Lung microvascular endothelial cell (primary cell): Measurements from ENCODE around the gene C20orf173. TPM values are rescaled to one million over a fixed set of nuclear protein-coding genes. Genes with fewer than 3 reads are reported as not detected.
"Not testable (repeated sequence)": the region's sequence is repeated elsewhere in the genome, so short reads cannot be mapped to it uniquely, and the experiment has no call there.

Experiments
- DNase-seq, 2 donors: peaks; one replicate each; pipeline versions ENCODE4 v3.0.0 to v3.0.0-alpha.2; 2010; ENCODE audit warnings: low read depth in 2 of 2
- total RNA-seq: library from RNA; depleted of rRNA; stranded (reverse); fragments of >200 nt; gene quantifications from 2 replicates; pipeline ENCODE4 v1.2.1, GENCODE V29; 2014

The C20orf173 gene
- not detected in 2 replicates for total RNA-seq

GRCh38 chr20:35529552-35529951 is at the start of gene C20orf173:
Gene C20orf173, minus strand, starts transcription at chr20:35529652. Its CDS starts 279 bp downstream, at chr20:35529373.
- no peak for DNase-seq

GRCh38 chr20:35579196-35579595 is 49.7 kb upstream of the C20orf173 start:
- no peak for DNase-seq

- DNase-seq: no peak
Measured at GRCh38 chr20:35578469-35578868, 49.0 kb upstream of the C20orf173 start.

- DNase-seq: no peak
Measured at GRCh38 chr20:35576816-35577215, 47.4 kb upstream of the C20orf173 start.

GRCh38 chr20:35575958-35576357 is 46.5 kb upstream of the C20orf173 start:
- no peak for DNase-seq

GRCh38 chr20:35572838-35573237 is 43.4 kb upstream of the C20orf173 start:
- no peak for DNase-seq

GRCh38 chr20:35571555-35571954 is 42.1 kb upstream of the C20orf173 start:
- DNase-seq: no peak

GRCh38 chr20:35568645-35569044 is 39.2 kb upstream of the C20orf173 start:
- peak; percentile 9 to 28 for DNase-seq

- DNase-seq: no peak
Measured at GRCh38 chr20:35564905-35565304, 35.5 kb upstream of the C20orf173 start.

- no peak for DNase-seq
Measured at GRCh38 chr20:35563834-35564233, 34.4 kb upstream of the C20orf173 start.

GRCh38 chr20:35562541-35563110 is 33.2 kb upstream of the C20orf173 start:
- DNase-seq: no peak

- DNase-seq: no peak
Measured at GRCh38 chr20:35561671-35562070, 32.2 kb upstream of the C20orf173 start.

GRCh38 chr20:35561268-35561667 is 31.8 kb upstream of the C20orf173 start:
- DNase-seq: peak; percentile 11 to 36

GRCh38 chr20:35560541-35560940 is 31.1 kb upstream of the C20orf173 start:
- no peak for DNase-seq

- no peak for DNase-seq
Measured at GRCh38 chr20:35560105-35560511, 30.7 kb upstream of the C20orf173 start.

GRCh38 chr20:35559042-35559693 is 29.7 kb upstream of the C20orf173 start:
- no peak for DNase-seq

GRCh38 chr20:35558451-35558850 is 29.0 kb upstream of the C20orf173 start:
- DNase-seq: no peak

GRCh38 chr20:35556871-35557270 is 27.4 kb upstream of the C20orf173 start:
- no peak for DNase-seq

GRCh38 chr20:35555951-35556645 is 26.6 kb upstream of the C20orf173 start:
- DNase-seq: no peak

- DNase-seq: not testable (repeated sequence)
Measured at GRCh38 chr20:35555461-35555860, 26.0 kb upstream of the C20orf173 start.

GRCh38 chr20:35552914-35553313 is 23.5 kb upstream of the C20orf173 start:
- DNase-seq: no peak

- no peak for DNase-seq
Measured at GRCh38 chr20:35551503-35551902, 22.1 kb upstream of the C20orf173 start.

- DNase-seq: no peak
Measured at GRCh38 chr20:35547329-35547728, 17.9 kb upstream of the C20orf173 start.
